GM12892 (cell line): Measurements from ENCODE around the gene TUBA1B.
"Not testable (repeated sequence)": the region's sequence is repeated elsewhere in the genome, so short reads cannot be mapped to it uniquely, and the experiment has no call there.

Experiments used
- DNase-seq: peaks from one replicate; pipeline ENCODE4 v3.0.0; 2011; ENCODE audit not compliant: insufficient read length
- FAIRE-seq: peaks from 2 replicates; lab custom pipeline; 2011; peaks lifted over from hg19 to GRCh38; lab: Jason Lieb, UNC
- POLR2A ChIP-seq: IDR thresholded peaks from 2 replicates; pipeline ENCODE4 v1.6.1; 2011; ENCODE audit warnings: low read depth, low read length, control low read depth
- POLR2AphosphoS5 ChIP-seq: IDR thresholded peaks from 2 replicates; pipeline ENCODE4 v1.6.1; 2011; ENCODE audit warnings: low read depth, low read length, control low read depth
- TAF1 ChIP-seq: IDR thresholded peaks from 2 replicates; pipeline ENCODE4 v1.6.1; 2011; ENCODE audit warnings: low read depth, mild to moderate bottlenecking, control low read depth, low read length, borderline replicate concordance

Gene TUBA1B

DNA sequence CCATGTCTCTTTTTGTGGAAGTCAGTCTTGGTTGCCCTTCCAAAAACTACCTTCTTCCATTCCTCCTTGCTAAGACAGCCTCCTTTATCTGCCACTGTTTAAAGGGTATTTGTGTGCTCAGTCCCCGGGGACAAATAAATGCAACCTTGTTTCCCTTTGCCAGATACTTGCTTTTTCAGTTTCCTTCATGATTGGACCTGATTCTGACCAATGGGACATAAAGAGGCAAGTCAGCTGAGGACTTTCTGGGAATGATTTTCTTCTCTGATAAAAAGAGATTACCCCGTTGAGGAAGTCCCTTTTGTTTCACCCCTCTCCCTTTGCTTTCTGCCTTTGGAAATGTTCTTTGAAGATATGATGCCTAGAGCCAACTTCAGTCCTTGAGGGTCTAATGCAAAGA is 7.4 kb upstream of the TUBA1B start:
- peak; percentile 67 for FAIRE-seq
- TF ChIP-seq POLR2AphosphoS5 (no peak), TAF1 (no peak), POLR2A (no peak)
- no peak for DNase-seq

GRCh38 chr12:49137476-49137875 is 6.3 kb upstream of the TUBA1B start:
- TF ChIP-seq POLR2AphosphoS5, result no peak
- no peak for TF ChIP-seq TAF1
- no peak for TF ChIP-seq POLR2A
- no peak for DNase-seq
- no peak for FAIRE-seq

DNA sequence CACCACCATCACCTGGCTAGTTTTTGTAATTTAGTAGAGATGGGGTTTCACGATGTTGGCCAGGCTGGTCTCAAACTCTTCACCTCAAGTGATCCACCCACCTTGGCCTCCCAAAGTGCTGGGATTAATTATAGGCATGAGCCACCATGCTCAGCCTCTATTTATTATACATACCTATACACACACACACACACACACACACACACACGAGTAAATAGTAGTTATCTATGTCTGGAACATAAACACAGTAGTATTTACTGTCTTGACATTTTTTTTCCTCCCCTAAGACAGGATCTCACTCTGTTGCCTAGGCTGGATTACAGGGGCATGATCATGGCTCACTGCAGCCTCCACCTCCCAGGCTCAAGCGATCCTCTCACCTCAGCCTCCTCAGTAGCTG is 5.8 kb upstream of the TUBA1B start:
- DNase-seq, FAIRE-seq: not testable (repeated sequence)

GRCh38 chr12:49133590-49133989 is 2.4 kb upstream of the TUBA1B start:
- FAIRE-seq (no peak), DNase-seq (no peak)
- TF ChIP-seq TAF1, result no peak
- TF ChIP-seq POLR2A, result no peak
- TF ChIP-seq POLR2AphosphoS5, result no peak

GRCh38 chr12:49133014-49133413 is 1.8 kb upstream of the TUBA1B start:
- no peak for DNase-seq

DNA sequence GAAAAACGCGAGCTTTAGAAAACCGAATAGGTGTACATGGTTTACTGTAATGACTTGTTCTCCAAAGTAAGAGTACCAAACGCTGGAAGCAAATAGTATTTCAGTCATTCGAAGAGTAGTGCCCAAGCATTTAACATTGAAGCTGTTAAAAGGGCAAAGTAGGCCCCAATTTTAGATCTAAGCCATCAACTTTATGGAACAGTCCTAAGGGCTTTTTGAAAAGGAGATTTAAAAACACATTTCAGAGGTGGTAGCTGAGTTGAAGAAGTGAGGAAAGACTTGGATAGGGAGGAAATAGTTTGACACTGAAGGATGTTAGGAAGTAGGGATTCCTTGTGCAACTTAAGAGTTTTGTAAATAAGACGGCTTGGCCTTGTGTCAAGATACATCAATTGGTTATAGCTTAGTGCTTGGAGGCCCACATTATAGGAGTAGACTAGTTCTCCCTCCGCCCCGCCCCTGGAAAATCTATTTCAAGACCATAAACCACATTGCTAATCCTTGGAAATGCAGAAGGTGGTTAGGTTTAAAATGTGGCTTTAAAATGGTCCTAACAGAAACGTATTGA is 783 bp upstream of the TUBA1B start:
- DNase-seq (no peak), FAIRE-seq (no peak)
- TF ChIP-seq POLR2AphosphoS5 (no peak), TAF1 (no peak), POLR2A (no peak)

More at GRCh38 chr12:49133014-49133413, 1.8 kb upstream of the TUBA1B start:
- FAIRE-seq, result no peak
- TF ChIP-seq TAF1 (no peak), POLR2A (no peak), POLR2AphosphoS5 (no peak)

DNA sequence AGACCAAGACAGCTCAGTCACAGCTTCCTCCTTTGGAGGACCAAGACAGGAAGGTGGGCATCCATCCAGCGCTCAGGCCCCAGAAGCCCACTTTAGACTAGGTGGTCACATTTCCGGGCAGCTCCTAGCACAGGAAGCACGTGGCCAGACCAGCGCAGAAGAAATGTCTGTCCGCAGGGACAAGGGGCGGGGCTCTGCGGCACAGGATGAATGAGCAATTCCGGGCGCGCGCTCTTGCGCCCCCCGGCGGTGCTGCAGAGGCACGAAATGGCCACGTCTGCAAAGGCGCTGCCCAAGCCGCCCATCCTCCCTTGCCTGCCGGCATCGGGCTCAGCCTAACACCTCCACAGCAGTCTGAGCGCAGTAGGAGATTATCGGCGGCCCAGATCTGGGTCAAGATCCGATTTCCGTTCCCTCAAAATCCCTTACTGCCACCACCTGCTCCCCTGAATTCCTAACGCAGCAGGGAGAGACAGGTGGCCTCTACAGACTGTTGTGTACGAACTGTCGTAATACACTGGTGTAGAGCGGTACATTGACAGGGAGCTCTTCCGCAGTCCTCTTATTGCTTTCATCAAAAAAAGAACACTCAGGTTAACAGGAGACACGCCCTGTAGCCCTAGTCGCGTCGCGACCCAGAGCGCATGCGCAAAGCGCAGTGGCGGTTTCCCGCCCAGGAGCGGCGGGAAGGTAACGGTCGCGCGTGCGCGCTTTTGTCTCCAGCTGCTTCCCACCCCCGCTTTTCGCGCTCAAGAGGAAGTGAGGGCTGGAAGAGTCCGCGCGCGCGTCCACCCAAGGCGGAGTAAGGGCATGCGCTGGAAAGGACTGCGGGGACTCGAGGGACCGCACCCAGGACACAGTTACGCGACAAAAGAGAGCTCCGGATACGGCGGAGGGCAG is 794 bp downstream of the TUBA1B start:
- TF ChIP-seq POLR2AphosphoS5, result peak; percentile 91
- TF ChIP-seq POLR2A, result peak; percentile 73
- peak; percentile 71 for TF ChIP-seq TAF1
- peak; percentile 71 for DNase-seq
- FAIRE-seq, result peak; percentile 62

- DNase-seq (no peak), FAIRE-seq (no peak)
- no peak for TF ChIP-seq TAF1
- TF ChIP-seq POLR2AphosphoS5, result 0 out of 2 replicates have a peak, but pooled peaks have one; percentile 51
- TF ChIP-seq POLR2A, result 0 out of 2 replicates have a peak, but pooled peaks have one; percentile 39
These were observed 1.7 kb downstream of the TUBA1B start for GRCh38 chr12:49129332-49130150.

DNA sequence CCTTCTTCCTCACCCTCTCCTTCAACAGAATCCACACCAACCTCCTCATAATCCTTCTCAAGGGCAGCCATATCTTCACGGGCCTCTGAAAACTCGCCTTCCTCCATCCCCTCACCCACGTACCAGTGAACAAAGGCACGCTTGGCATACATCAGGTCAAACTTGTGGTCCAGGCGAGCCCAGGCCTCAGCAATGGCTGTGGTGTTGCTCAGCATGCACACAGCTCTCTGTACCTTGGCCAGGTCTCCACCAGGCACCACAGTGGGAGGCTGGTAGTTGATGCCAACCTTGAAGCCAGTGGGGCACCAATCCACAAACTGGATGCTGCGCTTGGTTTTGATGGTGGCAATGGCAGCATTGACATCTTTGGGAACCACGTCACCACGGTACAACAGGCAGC is 3.2 kb downstream of the TUBA1B start:
- not testable (repeated sequence) for DNase-seq, FAIRE-seq

DNA sequence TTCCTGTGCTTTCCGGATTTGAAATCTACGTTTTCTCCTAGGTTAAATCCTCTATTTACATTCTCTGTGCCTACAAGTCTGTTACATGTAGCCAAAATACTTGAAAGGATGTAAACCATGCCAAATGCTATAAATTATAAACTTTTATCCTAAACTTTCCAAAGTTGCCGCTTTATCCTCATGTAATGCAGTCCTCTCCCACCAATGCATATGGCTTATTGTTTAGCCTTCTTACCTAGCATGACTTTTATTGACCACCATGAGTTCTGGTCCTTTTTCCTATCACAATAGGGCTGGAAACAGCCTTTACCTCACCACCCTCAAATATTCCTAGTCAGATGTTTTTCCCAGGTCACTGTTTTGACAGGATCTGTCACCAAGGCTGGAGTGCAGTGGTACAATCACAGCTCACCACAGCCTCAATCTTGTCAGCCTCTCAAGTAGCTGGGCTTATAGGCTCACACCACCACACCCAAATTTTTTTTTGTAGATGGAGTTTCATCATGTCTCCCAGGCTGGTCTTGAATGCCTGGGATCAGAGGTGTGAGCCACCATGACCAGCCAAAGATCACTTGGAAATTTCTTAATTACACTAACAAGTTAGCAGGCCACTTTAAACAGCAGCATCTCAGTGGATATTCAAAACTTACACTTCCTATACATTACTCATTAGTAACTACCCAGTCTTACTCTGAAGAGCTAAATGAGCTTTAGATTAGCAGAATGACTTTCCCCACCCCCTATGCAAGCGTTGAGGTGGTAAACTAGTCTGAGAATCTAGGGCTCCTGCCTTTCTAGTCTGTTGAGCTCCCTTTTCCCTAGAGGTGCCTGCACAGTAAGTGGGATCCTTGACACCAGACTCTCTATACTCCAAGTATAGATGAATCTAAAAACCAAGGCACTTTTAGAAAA is 4.1 kb downstream of the TUBA1B start:
- FAIRE-seq (no peak), DNase-seq (no peak)
- no peak for TF ChIP-seq TAF1
- peak; percentile 93 for TF ChIP-seq POLR2AphosphoS5
- peak; percentile 89 for TF ChIP-seq POLR2A

- DNase-seq (no peak), FAIRE-seq (no peak)
- TF ChIP-seq POLR2AphosphoS5 (no peak), POLR2A (no peak), TAF1 (no peak)
These were observed 10.0 kb downstream of the TUBA1B start for GRCh38 chr12:49121047-49121696.
